ENCODE data around the gene SLC35G6. TPM values are rescaled to one million over a fixed set of nuclear protein-coding genes. Genes with fewer than 3 reads are reported as not detected.

The SLC35G6 gene
- total RNA-seq, 1 donor from 2014 or later: not detected

- Histone ChIP-seq H3K9me3 (no peaks in the 10 kb centered on the region), H3K4me3 (no peak overlapping the region), H3K4me1 (no peaks in the 10 kb centered on the region), H3K27me3 (no peaks in the 10 kb centered on the region), H3K27ac (no peak overlapping the region), H3K36me3 (peaks cover 99% of the 10 kb centered on the region)
- DNase-seq: no peak
- no peak for TF ChIP-seq CTCF (IDR thresholded peaks at IDR 0.05)
- no peak for ATAC-seq
- intact Hi-C loops (cut with DNase I): no loop called here
Measured at GRCh38 chr17:7502171-7502847, 21.1 kb downstream of the SLC35G6 start.

- no peak for DNase-seq
- Histone ChIP-seq H3K36me3 (peaks cover 99% of the 10 kb centered on the region), H3K4me3 (no peak overlapping the region), H3K4me1 (no peaks in the 10 kb centered on the region), H3K27ac (no peak overlapping the region), H3K27me3 (no peaks in the 10 kb centered on the region), H3K9me3 (no peaks in the 10 kb centered on the region)
- intact Hi-C loops (cut with DNase I): no loop called here
- ATAC-seq: peak; percentile 28
- TF ChIP-seq CTCF (IDR thresholded peaks at IDR 0.05): no peak
Measured at GRCh38 chr17:7502987-7503386, 21.7 kb downstream of the SLC35G6 start.

GRCh38 chr17:7503521-7503920 lies 22.3 kb downstream of the SLC35G6 start:
- Histone ChIP-seq H3K9me3 (no peaks in the 10 kb centered on the region), H3K27me3 (no peaks in the 10 kb centered on the region), H3K4me1 (no peaks in the 10 kb centered on the region), H3K27ac (no peak overlapping the region), H3K4me3 (no peak overlapping the region), H3K36me3 (peaks cover 99% of the 10 kb centered on the region)
- DNase-seq (no peak), ATAC-seq (no peak)
- intact Hi-C loops (cut with DNase I): no loop called here
- TF ChIP-seq CTCF (IDR thresholded peaks at IDR 0.05): no peak

GRCh38 chr17:7508145-7508544 lies 26.9 kb downstream of the SLC35G6 start:
- Histone ChIP-seq H3K27me3 (no peaks in the 10 kb centered on the region), H3K27ac (no peak overlapping the region), H3K4me3 (no peak overlapping the region), H3K9me3 (no peaks in the 10 kb centered on the region), H3K36me3 (peaks cover 99% of the 10 kb centered on the region), H3K4me1 (peaks cover 3% of the 10 kb centered on the region)
- ATAC-seq (no peak), DNase-seq (no peak)
- no peak for TF ChIP-seq CTCF (IDR thresholded peaks at IDR 0.05)
- intact Hi-C loops (cut with DNase I): no loop called here

- Histone ChIP-seq H3K36me3 (peaks cover 97% of the 10 kb centered on the region), H3K4me1 (peaks cover 3% of the 10 kb centered on the region), H3K27ac (no peak overlapping the region), H3K27me3 (no peaks in the 10 kb centered on the region), H3K4me3 (no peak overlapping the region), H3K9me3 (no peaks in the 10 kb centered on the region)
- no peak for TF ChIP-seq CTCF (IDR thresholded peaks at IDR 0.05)
- intact Hi-C loops (cut with DNase I): no loop called here
- no peak for ATAC-seq
- DNase-seq: no peak
Measured at GRCh38 chr17:7508846-7509245, 27.6 kb downstream of the SLC35G6 start.

GRCh38 chr17:7509937-7510336 lies 28.7 kb downstream of the SLC35G6 start:
- Histone ChIP-seq H3K9me3 (no peaks in the 10 kb centered on the region), H3K27me3 (no peaks in the 10 kb centered on the region), H3K4me3 (no peak overlapping the region), H3K27ac (no peak overlapping the region), H3K4me1 (peaks cover 3% of the 10 kb centered on the region), H3K36me3 (peaks cover 94% of the 10 kb centered on the region)
- intact Hi-C loops (cut with DNase I): no loop called here
- ATAC-seq: no peak
- TF ChIP-seq CTCF (IDR thresholded peaks at IDR 0.05): no peak
- no peak for DNase-seq
